ENCODE data around the gene UST.

The UST gene

DNA sequence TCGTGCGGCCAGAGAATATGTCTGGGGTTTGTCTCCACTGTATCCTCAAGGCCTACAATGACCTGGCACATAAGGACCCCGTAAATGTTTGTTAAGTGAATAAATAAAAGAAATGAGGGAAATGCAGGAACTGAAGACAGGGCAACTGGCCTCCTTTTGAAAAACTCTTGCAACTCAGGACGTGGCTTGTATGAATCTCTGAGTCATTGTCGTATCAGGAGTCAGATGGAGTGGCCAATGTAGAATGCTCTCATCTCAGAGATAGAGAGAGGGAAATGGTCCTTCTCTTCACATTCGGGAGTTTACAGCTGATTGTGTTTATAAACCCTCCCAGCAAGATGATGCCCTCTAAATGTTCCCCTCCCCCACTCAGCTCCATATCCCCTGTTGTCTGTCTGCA is 57.1 kb downstream of the UST start:
- DNase-seq (ENCODE audit: low read depth): no peak

DNA sequence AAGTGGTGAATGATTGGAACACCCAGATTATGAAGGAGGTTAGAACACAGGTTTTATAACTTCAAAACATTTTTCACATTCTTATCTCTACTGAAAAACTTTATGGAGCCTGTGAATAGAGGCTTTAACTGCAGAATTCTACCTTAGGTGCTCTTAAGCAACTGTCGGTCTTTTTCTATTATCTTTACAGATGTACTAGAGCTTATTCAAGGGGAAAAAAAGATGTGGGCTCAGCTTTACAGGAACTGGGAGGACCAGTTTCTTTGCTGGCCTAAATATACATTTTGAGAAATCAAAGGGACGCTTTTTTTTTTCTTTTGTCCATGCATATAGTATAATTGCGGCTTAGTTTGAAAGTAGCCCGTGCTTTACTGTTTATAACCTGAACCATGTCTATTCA is 58.9 kb downstream of the UST start:
- no peak for DNase-seq (ENCODE audit: low read depth)

DNA sequence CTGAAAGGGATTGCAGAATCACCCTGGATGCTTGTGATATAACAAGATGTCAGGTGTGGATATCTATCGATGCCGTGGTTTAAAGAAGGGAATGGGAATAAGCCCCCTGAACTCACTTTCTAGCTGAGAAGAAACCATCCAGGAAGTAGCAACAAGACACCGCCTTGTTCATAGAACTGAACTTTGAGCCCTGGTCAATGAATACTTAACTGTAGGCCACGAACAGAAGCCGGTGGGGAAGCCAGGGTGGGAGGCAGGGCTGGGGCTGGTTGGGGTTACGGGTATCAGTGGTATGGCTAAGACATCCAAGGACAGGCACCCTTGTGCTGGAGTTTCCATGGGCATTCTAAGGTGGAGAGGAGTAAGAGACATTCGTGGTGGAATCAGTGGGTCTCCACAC is 61.0 kb downstream of the UST start:
- DNase-seq (ENCODE audit: low read depth): no peak

DNA sequence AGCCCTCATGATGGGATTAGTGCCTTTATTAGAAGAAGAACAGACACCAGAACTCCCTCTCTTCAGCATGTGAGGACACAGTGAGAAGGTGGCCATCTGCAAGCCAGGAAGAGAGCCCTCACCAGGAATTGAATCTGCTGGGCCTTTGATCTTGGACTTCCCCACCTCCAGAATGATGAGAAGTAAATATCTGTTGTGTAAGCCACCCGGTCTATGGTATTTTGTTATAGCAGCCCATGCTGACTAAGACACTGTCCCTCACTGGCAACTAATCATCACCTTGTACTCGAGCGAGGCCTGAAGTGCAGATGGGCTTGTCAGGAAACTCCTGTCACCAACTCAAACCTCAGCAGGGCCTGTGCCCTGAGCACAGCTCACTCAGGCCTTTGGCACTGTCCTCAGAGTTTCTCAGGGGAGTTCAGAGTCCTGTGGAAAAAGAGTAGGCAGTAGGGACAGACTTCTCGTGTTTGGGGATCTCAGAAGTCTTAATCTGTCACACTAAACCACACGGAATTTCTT is 62.0 kb downstream of the UST start:
- no peak for DNase-seq (ENCODE audit: low read depth)

DNA sequence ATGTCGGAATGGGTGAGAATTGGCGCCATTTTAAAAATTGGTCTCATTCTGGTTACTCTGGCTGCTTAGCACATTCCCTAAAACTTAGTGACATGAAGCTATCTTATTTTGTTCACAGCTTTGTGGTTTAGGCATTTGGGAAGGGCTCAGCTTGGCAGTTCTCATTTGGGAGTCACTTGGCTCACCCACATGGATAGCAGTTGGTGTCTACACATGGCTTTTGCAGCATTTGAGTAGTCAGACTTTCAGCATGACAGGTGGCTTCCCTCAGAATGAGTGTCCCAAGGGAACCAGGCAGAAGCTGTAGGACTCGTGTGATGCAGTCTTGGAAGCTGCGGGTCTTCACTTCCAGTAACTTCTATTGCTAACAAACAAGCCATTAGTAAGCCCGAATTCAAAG is 64.6 kb downstream of the UST start:
- DNase-seq (ENCODE audit: low read depth): no peak

DNA sequence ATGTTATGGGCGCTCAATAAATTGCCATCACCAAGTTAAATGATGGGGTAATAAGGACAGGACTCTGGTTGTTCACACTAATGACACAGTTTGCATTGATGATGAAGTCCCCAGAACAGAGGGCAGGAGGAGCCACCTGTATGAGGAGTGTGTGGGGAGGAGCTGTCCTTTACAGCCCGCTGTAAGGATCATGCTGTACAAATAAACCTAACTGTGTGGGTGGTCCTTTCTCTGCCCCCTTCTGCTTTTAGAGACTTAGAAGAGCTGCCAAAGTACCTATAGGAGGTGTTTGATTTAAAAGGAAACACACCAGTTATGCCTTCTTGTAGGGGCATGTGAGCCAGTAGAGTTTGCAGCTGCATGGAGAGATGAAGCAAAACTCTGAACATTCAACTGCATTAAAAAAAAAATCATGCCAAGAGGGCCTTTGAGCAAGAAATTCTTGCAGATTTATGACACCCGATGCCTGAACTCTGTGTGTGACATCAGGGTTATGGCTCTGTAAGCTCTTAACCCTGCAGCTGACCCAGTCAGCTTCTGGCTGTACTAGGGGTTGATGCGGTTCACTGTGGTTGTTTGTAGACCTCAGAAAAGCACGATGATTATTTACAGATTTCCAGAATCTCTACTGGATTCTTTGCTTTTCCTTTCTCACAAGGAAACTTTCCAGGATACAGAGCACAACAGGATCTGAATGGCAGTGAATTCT is 67.4 kb downstream of the UST start:
- DNase-seq (ENCODE audit: low read depth): no peak

DNA sequence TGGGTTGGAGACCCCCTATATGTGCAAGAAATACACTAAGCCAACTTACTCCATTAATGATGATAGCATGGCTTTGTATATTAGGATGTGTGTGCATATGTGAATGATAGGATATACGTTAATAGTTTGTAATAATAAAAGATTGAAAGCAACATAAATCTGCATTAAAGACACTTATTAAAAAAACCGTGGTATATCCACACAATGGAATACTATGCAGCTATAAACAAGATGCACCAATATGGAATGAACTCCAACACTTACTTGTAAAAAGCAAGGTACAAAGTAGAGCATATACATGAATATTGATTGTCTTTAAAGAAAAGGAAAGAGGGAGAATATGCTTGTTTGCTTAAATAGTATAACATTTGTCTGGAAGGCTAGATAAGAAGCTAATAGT is 68.0 kb downstream of the UST start:
- no peak for DNase-seq (ENCODE audit: low read depth)

DNA sequence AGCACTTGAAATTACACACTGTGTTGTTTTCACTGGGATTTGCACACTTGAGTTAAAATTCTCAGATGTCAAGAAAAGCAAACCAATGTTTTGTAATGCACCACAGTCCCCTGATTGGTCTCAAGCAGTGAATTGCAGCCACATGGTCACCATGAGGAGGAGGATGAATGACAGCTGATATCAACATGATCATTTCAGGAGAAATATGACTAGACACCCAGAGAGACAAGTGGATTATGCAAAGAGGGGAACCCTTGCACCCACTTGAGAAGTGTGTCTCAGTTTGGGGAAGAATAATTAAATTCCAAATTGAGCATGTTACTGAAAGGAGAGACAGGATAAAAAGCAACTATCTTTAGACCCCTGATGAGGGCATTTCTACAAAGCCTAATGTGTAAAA is 69.3 kb downstream of the UST start:
- no peak for DNase-seq (ENCODE audit: low read depth)

DNA sequence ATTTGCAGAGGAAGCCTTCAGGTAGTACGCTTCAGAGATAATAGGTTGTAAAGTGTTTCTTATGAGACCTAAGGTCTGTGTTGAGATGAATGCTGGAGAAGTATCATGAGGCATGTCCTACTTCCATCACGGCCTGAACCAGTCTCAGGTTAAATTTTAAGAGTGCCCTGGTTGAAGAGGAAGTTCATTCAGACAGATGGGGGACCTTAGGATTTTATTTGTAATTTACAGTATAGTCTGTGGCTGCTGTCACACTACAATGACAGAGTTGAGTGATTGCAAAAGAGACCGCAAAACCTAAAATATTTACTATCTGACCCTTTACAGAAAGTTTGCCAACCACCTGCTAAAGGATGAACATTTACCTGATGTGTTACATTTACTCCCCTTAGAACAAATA is 70.9 kb downstream of the UST start:
- no peak for DNase-seq (ENCODE audit: low read depth)

DNA sequence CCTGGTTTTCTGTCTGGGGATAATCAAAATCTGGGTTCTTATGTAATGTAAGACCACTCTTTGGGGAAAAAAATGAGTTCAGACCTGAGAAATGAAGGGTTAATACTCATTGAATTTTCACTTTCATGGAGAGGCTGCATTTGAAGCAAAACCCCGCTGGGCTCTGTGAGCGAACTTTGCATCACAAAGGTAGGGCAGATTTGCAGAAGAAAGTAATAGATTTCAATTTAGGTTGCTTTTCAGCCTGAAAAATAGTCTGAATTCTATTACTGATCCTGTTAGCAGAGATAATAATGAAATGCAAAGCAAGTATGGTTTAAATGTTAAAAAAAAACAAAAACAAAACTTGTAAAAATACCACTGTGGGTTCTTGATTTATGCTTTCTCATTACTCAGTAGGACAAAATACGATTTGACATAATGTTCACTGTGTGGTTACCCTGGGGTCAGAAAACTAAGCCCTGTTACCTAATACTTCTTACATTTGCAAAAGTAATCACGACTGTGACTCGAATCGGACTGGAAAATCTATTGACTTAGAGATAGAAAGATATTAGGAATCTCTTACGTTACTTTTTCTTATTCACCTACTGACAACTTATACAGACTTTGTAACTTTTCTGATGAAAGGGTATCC is 72.2 kb downstream of the UST start:
- DNase-seq (ENCODE audit: low read depth): no peak

DNA sequence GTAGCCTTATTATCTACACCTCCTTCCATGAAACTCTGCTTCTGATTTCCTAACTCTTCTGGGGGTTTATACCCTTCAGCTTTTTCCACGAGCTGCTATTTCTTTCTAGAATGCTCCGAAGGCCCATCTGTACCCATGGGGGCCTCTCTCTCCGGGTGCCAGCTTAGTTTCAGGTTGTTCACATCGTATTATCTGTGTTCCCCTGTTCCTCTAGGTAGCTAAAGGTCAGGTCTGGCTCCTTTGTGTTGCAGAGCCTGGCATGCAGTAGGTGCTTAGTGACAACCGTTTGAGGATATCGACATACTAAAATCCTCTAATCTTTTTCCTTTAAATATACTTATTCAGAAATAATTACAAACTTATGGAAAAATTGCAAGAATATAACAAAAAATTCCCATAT is 73.0 kb downstream of the UST start:
- no peak for DNase-seq (ENCODE audit: low read depth)

DNA sequence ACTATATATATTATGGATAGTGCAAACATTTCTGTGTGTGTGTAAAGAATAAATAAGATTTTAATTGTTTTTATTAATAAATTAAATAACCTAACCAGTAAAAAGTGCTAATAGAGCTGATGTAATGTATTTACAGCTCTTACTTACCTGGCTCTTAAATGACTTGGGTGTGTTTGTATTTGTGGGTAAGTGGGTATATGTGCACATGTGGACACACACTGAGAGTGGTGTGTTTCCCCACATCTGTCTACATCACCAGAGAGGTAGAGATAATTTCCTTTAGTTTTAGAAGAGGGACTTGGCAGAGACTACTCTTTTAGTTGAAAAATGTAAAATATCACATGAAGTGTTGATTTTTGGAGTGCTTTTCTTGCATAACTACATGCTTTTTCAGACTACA is 76.0 kb downstream of the UST start:
- no peak for DNase-seq (ENCODE audit: low read depth)

DNA sequence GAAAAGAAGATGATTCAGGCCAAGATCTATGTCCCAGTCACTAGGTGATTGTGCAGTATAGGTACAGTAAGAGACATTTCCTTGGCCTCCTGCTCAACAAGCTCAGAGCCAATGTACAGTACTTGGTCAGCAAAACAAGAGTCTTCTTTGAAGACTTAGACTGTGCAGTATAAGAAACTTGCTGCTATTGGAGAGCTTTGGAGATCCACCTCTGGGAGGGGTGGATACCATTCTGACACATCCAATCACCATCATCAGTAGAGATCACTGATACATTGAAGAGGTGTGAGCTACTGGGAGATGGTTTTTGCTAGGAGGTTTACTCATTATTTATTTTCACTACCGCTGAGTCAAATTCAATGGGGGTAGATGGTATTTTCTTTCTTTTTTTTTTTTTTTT is 77.5 kb downstream of the UST start:
- no peak for DNase-seq (ENCODE audit: low read depth)

DNA sequence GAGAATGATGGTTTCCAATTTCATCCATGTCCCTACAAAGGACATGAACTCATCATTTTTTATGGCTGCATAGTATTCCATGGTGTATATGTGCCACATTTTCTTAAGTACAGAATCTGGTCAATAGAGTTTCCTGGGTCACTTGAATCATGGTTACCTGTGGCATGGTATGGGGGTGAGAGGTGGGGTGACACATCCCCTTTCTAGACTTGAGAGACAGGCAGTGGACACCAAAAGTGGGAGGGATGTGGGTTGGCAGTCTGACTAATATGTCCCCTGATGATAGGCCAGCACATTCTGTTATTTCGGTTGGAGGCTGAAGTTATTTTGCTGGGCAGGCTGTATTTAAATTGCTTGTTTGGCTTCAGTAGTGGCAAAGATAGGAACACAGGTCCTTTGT is 78.1 kb downstream of the UST start:
- no peak for DNase-seq (ENCODE audit: low read depth)

DNA sequence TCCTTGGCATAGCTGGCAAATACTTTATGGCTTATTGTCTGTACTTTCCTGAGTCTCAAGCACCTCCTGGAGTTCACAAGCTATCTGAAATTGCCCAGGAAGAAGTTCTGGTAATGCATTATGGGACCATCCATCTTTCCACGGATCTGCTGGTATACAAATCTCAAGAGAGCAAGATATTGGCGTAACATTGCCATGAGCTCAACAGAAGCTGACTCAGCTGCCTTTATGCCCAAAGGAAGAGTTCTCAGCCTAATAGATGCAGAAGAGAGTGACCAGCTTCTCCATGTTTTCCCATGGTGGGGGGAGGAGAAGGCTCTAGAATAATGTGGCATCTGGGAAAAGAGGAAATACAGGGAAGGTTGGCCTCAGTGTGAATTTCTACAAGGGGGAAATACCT is 78.7 kb downstream of the UST start:
- no peak for DNase-seq (ENCODE audit: low read depth)

DNA sequence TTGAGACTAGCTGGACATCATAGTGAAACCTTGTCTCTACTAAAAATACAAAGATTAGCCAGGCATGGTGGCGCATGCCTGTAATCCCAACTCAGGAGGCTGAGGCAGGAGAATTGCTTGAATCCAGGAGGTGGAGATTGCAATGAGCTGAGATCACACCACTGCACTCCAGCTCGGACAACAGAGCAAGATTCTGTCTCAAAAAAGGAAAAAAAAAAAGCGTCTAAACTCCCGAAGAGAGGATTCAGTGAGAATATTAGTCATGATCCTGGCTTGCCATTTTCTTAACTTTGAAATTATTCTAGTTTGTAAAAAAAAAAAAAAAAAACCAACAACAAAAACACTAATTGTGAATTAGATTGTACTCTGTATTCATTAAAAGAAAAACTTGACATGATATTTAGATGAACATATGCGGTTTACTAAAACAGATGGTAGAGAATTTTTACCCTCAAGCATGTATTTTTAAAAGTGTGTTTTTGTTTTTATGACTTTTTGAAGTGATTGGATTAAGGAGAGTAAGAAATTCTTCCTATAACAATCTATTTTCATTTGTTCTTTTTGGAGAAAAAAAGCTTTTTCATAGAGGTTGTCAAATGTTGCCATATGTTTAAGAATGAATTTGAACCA is 80.7 kb downstream of the UST start:
- no peak for DNase-seq (ENCODE audit: low read depth)

DNA sequence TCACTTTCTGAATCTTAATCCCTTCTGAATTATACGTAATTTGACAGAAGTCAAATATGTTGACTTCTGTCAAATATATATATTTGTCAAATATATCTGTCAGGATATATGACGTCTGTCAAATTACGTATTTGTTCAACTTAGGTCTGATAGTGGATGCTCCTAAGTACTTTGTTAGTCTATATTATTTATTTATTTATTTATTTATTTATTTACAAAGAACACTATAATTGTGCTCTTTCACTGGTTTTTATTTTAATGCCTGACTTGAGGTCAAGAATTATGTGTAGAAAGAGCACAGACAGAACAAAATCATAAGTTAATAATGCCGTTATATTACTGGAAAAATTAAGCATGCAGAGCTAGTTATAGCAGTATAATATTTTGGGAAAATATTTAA is 81.2 kb downstream of the UST start:
- DNase-seq (ENCODE audit: low read depth): no peak

DNA sequence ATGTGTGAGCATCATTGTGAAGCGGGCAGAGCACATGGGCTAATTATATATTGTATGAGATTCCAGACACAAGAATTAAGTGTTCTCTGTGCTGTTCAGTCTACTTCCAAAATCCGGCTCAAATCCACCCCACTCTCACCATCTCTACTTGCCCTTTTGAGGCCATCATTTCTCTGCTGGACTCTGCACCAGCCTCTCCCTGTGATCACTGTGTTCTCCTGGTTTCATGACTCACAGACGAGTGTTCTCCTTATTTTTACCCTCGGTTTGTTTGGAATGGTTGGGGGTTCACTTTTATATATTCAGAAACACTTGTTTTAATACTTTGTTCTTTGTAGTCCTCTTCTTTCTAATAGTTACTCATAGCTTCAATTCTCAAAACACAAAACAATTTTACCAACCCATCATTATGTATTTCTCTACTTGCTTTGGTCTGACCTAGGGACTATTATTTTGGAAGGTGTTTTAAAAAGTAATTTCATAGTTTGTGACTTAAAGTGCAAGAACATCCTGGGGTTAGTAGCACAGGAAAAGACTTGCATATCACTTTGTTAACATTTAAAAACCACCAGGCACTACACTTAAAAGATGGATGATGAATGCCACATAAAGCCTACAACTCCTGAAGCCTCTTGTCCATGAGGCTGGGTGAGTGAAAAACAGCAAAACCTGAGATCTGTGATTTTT is 82.7 kb downstream of the UST start:
- no peak for DNase-seq (ENCODE audit: low read depth)

DNA sequence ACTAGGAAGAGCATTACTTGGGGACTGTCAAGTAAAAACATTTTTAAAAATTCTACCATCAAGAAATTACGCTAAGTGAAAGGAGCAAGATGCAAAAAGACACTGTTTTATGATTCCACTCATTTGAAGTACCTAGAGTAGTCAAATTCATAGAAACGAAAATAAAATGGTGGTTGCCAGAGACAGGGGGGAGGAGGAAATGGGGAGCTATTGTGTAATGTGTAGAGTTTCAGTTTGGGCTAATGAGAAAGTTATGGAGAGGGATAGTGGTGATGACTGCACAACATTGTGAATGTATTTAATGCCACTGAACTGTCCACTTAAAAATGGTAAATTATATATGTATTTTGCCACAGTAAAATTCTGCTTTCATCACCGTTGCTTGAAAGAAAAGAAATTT is 83.8 kb downstream of the UST start:
- no peak for DNase-seq (ENCODE audit: low read depth)

DNA sequence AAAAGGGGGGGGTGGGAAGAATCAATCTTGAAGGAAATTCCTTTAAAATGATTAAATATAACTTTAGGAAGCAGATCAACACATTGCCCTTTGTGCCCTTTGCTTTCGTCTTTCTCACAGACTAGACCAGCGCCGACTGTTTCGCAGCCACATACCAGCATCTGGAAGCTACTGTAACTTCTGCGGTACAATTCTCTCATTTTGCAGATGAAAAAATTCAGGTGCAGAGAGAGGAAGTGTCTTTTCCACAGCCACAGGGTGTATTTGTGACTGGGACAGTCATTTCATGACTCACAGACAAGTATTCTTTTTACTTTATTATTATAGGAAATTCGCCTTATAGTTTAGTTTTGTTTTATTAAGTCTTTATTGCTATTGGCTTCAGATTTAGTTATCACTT is 84.2 kb downstream of the UST start:
- peak; percentile 5 for DNase-seq (ENCODE audit: low read depth)

DNA sequence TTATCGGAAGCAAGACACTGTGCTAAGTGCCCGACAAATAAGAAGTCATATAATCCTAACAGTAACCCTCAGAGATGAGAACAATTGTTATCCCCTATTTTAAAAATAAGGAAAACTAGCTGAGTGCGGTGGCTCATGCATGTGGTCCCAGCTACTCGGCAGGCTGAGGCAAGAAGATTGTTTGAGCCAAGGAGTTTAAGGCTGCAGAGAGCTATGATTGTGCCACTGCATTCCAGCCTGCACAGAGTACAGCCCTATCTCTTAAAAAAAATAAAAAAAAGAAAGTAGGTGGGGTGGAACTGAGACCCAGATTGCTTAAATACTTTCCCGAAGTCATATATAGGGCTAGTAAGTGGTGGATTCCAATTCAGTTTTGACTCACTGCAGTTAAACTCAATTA is 84.7 kb downstream of the UST start:
- DNase-seq (ENCODE audit: low read depth): no peak

DNA sequence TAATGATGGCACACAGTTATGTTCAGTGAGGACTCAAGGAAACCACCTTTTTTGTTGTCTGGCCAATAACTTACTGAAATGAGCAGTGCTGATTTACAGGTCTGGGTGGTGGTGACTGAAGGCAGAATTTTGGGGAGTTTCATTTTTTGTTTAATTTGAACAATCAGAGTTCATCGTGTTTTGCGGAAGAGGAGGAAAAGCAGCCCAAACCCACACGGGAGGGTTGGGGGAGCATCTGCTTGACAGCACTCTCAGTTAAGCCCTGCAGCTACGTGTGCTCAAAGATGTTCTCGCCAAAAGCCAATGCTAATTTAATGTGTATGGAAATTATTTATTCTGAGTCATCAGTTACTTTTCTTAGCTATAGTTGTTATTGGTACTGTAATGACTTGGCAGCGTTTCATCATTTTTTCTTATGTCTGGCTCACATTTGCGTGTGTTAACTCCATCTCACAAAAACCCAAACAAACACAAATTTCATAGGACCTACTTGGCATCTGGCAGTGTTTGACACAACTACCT is 89.2 kb downstream of the UST start:
- DNase-seq (ENCODE audit: low read depth): no peak

DNA sequence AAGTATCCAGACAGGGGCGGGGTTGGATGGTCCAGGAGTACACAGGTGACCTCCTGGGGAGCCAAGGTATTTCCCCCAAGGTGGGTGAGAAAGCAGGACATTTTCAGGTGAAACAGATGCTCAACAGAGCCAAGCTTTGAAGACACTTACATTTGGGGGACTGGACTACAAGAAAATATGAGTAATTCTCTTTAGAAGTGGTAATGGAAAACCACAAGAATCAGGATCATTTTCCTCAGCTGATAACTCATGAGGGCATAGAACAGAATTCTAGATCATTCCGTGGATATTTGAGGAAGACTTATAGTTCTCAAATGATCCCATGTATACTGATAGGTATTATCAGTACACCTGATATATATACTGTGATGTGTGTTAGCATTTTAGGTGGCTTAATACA is 89.9 kb downstream of the UST start:
- DNase-seq (ENCODE audit: low read depth): no peak

Measured in T-helper 22 cell (primary cell).